HG03378 (cell line): ENCODE results near the gene NKG7.

Source experiments
- ATAC-seq: cut with Tn5 transposase; IDR thresholded peaks from one replicate; pipeline ENCODE4 v1.9.1; 2021; ENCODE audit warnings: mild to moderate bottlenecking, moderate library complexity; ENCODE audit not compliant: unreplicated experiment

The NKG7 gene

DNA sequence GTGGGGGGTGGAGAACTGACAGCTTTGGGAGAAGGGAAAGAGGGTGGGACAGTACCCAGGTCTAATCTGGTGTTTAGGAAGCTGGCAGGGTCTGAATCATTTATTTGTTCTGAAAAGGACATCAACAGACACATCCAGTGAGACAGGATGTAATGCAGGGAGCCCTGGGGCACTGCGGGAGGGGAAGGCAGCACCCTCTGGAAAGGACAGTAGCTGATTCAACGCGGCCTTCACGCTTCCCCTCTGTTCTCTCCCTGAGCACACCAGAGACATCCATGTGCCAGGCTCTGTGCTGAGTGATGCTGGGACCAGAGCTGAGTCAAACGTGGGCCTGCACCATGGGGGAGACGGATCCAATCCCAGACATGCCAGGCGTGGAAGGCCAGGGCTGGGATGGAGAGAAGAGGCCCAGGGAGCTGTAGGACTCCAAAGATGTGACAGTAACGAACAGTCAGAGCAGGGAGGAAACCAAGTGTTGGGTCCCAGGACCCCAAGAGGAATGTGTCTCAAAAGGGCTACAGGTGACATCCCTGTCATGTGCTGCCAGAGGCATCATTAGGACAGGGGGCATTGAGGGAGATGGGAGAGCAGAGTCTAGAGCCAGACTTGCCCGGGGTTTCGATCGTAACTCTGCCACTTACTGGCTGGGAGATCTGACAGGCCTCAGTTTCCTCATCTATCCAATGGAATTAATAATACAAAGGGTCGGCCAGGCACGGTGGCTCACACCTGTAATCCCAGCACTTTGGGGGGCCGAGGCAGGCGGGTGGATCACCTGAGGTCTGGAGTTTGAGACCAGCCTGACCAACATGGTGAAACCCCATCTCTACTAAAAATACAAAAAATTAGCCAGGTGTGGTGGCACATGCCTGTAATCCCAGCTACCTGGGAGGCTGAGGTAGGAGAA, 8.0 kb downstream of the NKG7 start:
- ATAC-seq, result no peak

DNA sequence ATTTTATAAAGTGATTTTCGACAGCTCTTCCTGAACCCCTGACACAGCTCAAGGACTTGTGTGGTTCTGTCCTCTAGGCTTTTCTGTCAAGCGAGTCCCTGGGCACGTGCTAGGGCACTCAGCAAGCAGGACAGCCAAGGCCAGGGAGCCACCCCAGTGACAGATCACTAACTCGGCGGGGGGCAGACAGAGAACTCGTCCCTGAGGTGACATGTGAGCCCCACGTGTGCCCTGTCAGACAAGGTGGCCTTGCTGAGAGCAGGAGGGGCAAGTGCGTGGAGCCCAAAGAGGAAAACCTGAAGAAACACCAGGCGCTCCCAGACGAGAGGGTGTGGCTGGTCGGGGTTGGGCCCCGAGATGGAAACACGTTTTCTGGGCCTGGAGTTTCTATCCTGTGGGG, 11.2 kb downstream of the NKG7 start:
- ATAC-seq, result no peak

DNA sequence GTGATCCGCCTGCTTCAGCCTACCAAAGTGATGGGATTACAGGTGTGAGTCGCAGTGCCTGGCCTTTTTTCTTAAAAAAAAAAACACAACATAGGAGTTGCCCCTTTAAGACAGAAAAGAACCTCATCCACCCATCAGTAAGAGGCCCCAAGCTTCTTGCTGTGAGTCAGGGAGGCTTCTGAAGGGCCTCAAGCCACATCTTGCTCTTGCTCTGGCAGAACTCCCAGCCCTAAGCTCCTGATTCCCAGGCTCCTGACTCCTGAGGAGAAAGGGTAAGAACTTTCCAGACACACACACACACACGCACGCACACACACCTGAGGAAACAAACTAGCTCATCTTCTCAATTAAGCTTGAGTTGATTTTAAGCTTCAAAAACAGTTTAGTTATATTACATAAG, 13.2 kb downstream of the NKG7 start:
- no peak for ATAC-seq

DNA sequence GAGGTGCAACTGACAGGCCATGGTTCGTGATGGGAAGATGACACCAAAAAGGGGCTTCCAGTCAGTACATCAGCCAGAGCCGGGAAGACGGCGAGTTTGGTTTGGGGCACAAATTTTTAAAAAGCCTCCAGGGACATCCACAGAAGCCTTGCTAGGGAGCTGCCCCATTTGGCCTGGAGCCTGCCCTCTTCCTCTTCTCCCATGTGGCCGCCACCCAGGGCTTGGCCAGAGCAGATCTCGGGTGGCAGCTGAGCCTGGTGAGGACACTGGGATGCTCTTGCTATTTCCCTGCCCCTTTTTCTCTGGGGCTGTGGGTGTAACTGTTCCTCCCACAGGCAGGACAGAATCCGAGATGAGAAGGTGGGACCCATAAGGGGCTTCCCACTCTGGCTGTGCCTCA, 14.5 kb downstream of the NKG7 start:
- ATAC-seq, result no peak

DNA sequence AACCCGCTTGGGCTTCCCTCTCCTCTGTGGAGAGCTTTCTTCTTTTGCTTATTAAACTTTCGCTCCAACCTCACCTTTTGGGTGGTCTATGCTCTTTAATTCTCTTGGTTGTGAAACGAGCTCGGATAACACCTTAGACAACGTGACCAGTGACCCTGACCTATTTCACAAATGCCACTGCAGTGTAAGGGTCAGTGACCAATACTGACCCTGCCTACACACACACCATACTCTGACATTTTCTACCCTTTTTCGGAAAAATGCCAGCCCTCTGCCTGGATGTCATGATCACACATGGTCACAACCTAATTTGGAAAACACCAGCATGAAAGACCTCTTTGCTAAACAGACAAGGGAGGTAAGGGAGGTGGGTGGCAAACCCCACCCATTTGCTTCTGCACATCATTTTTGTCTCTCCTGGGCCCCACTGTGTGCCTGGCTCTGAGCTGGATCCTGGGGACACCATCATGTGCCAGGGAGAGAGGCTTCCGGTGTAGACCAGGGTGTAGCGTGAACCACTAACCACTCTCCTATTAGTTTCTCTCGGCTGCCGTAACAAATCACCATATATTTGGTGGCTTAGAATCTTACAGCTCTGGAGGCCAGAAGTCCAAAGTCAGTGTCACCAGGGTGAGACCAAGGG, 16.2 kb downstream of the NKG7 start:
- no peak for ATAC-seq

DNA sequence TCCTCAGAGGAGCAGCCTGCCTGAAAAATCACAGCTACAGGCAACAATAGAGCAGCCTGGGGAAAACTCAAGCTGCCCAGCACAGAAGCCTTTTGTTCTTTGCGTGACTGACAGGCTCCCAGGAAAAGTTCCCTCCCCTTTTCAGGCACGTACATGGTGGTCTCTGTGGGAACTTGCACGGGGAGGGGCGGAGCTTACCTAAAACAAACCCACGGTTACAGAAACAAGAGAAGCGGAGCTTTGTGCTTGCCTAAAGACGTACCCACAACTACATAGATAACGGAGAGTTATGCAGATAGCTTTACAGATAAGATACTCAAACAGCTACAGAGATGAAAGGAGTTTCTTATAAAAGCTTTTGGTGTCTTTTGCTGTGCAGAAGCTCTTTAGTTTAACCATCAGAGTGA, 17.7 kb downstream of the NKG7 start:
- no peak for ATAC-seq

DNA sequence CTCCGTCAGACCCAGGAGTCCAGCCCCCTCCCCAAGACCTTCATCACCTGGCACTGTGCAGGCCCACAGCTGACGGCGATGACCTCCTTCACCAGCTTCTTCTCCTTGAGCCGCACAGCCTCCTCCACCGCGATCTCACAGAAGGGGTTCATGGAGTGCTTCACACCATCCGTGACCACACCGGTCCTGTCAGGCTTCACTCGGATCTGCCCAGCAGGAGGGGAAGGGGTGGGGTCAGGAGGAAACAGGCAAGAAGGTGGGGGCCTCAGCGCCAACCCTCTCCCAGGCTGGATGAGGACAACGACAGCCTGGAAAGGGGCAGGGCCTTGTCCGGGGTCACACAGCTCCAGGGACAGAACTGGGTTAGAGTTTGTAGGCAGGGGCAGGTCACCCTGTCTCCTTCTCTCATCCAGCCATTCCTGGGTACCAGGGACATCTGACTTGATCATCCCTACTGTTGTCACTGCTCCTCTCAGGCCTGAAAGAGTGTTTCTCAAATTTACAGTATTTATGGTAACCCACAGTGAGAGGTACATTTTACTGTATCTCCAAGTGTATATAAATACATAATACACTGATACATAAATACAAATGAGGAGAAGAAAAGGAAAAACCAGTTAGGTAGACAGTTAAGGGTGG, 18.2 kb downstream of the NKG7 start:
- ATAC-seq, result no peak

DNA sequence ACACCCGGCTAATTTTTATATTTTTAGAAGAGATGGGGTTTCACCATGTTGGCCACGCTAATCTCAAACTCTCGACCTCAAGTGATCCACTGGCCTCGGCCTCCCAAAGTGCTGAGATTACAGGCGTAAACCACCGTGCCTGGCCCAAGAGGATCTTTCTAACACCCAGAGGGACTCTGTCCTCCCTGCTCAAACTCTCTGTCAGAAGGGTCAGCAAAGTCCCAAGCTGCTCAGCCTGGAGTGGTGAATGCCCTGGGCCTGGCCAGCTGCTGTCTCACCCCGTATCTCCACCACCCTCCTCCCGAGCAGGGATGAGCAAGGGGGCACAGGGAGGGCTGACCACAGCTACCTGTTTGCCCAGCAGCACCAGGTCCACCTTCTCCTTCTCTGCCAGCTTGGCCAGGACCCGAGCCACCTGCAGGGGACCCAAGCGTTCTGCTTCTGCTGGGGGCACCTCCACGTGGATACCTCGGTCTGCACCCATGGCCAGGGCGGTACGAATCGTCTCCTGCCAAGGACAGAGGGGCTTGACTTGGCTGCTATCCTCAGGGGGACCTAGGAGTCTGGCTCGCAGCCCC, 19.6 kb downstream of the NKG7 start:
- no peak for ATAC-seq

DNA sequence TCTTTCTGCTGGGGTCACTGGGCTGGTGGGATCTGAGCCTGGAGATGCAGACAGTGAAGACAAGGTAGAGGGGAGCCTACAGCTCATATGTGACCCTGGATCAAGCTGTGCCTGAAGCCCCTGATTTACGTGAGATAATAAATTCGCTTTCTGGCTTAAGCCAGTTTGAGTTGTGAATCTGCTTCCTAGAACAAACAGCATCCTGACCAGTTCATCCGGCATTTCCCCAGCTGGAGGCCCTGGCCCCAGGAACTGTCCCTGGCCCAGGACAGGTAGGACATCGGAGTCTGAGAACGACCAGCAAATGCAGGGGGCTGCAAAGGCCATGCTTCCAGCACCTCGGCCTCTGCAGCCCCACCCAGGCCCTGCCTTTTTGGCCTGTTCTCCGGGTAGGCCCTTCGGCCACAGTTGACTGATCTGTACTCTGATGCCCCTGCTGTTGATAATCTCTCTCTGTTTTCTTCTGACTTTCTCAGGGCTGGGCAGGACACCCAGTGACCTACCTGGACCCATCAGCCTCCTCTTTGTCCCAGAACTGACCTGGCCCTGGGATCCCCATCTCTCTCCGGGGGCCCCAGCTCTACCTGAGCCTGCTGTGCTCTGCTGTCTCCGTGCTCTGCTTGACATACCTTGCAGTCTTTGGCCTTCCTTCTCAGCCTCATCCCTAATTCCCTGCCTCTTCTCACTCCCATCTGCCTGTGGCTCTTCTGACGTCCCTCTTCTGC, 21.0 kb downstream of the NKG7 start:
- ATAC-seq, result no peak

DNA sequence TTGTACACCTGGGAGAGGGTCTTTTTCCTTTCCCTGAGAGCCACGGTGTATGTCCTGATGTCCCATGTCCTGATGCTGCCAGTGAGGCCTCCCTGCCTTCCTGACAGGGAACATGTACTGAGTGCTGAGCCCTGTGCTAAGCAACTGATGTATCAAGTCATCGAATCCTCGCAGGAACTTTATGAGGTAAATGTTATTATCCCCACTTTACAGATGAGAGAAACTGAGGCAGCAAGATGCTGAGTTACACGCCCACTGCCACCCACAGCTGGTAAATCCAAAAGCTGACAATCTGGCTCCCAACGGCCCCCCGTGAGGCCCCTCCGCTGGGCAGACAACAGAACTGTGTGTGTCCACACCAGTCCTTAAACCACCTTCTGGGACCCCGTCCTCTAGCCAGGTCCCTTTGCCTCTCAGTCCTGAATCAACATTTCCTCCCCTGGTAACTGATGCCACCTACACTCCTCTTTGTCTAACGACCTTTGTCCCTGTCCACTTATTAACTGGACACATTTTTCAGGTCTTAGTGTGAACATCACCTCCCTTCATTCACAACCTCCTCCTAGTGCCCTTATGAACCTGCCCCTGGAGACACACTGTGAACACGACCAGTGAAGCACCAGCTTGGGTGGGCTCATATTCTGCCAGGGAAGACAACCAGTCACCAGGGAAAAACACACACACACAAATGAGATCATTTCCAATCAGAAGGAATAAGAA, 25.1 kb downstream of the NKG7 start:
- no peak for ATAC-seq

DNA sequence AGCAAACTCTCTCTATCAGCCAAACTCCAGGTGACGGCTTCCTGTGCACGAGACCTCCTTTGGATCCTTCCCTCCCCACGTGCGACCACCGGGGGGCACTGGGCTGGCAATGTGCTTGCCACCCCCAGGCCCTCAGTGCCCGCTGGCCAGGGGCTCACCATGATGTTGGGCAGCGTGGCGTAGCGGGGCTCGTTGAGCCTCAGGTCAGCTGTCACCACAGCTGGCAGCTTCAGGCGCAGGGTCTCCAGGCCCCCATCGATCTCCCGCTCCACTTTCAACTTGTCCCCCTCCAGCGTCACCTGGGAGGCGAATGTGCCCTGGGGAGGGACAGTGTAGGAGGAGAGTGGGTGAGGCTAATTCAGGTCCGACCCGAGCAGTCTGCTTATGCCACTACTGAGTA, 25.7 kb downstream of the NKG7 start:
- ATAC-seq, result no peak

DNA sequence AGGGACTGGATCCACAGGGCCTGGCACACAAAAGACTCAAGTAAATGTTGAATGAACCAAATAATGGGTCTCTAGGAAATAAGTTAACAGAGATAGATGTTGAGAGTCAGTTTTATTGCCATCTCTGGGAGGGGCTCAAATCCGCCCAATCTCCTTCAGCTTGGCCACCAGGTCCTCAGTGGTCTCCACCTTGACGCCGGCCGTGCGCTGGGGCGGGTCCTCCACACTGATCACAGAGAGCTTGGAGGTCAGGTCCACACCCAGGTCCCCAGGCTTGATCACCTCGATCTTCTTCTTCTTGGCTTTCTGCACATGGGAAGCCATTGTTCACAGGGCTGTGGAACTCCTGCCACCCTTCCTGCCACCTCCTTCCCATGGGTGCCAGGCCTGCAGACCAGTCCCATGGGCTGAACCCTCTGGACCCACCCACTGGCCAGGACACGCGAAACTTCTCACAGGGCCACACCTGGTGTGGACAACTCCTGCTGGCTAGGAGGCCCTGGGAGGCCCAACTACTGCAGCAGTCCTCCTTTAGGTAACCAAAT, 27.3 kb downstream of the NKG7 start:
- no peak for ATAC-seq

DNA sequence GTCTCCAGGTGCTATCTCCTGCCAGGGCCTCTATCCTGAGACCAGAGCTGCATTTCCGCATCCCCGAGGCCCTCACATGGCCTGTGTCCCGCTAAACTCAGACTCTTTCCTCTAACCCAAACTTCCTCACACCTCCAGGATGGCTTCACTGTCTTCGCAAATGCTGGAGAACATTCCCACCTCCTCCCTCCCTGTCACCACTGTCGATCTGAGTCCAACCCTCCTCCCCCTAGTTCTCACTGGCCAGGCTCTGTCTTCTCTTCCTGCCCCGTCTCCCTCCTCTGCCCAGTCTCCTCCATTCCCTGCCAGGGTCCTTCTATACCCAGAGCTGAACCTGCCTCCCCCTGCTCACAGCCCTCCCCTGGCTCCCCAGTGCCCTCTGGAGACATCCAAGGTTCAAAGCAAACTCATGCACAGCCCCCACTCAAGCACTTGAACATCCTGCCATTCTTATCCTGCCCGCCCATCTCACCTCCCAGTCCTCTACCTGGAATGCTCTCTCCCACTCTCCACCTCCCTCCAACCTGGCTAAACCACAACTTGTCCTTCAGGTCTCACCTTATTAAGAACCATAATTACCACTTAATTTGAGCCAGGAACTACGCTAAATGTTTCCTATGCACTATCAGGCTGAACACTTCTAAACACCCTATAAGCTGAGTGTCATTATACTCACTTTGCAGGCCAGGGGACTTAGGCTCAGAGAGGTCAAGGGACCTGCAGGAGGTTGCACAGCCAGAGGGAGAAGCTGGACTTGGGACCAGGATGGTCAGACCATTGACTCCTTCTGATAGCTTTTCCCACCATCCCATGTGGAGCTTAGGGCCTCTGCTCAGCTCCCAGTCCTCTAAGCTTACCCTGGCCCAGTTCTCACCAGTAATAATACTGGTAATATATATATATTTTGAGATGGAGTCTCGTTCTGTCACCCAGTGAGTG, 29.6 kb downstream of the NKG7 start:
- ATAC-seq, result no peak

DNA sequence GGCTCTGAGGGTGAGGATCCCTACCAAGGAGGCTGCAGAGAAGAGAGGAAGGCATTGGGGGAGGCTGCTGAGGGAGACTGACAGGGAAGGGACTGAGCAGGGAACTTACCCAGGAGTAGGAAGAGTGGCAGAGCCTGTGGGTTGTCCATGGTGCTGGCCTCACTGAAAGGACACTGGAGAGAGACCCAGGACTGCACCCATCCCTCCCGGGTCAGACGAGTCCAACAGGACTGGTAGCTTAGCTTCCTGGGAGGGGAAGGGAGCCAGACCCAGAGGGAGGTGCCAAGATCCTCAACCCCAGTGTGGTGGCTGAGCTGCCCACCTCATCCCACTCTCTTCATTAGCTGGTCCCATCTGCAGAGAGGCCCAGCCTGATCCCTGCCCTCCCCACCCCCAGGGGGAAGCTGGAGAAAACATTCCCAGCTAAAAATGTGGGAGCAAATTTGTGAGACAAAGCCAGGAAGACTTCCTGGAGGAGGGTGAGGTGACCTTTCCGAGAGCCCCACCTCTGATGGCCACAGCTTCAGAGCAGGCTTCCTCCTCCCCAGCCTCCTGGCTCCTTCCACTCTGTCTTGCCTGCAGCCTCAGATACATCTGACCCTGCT, 30.4 kb downstream of the NKG7 start, which contains the start of gene VSIG10L:
Gene VSIG10L, minus strand, starts transcription at position 164 of the 605 bp plus-strand sequence. Its CDS starts 15 bp downstream, at position 149.
- no peak for ATAC-seq

DNA sequence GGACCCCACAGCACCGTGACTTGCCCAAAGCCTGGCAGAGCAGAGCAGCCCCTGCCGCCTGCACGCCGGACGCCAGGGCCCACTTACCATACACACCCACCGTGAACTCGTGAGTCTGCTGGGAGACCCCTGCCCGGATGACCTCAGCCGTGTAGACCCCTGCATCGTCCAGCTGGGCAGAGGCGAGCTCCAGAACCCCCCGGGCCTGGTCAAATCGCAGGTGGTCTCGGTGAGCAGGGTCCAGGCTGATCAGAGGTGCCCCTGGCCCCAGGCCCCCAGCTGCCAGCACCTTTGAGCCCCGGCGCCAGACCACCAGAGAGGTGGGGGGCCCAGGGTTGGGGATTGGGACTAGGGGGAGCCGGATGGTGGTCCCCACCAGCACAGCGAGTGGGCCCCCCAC, 31.4 kb downstream of the NKG7 start:
- ATAC-seq, result no peak

DNA sequence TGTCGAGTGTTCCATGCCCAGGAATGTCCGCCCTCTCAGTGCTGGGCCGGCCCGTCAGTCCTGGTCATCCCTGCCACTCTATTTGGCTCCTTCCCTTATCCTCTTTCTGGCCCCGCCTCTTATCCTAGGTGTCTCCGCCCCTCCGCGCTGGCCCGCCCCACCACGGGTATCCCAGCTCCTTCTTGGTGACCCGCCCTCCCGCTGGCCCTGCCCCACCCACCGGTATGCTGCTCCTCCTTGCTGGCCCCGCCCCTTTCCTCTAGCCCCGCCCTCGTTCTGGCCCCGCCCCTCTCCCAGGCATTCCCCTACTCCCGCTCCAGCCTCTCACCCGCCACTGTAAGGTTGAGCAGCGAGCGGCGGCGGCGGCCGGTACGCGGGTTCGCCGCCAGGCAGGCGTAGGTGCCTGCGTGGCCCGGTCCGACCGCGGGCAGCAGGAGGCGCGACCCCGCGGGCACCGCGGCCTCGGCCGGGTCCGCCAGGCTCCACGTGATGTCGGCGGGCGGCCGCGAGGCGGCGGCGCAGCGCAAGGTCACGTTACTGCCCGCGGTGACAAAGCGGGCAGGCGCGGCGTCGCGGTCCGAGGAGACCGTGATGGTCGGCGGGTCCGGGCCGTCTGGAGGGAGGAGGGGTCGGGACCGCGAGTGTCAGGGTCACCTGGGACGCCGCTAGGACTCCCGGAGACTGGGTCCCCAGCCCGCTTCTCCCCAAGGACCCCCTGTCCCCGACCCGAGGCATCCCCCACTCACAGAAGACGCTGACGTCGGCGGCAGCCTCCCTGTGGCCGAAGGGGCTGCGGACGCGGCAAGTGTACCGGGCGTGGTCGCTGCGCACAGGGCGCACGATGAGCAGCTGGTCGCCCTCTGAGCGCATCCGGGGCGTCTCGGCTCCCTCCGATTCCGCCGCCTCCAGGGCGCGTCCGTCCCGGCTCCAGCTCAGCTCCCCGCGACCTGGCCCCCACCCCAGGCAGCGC, 32.5 kb downstream of the NKG7 start:
- ATAC-seq, result no peak

DNA sequence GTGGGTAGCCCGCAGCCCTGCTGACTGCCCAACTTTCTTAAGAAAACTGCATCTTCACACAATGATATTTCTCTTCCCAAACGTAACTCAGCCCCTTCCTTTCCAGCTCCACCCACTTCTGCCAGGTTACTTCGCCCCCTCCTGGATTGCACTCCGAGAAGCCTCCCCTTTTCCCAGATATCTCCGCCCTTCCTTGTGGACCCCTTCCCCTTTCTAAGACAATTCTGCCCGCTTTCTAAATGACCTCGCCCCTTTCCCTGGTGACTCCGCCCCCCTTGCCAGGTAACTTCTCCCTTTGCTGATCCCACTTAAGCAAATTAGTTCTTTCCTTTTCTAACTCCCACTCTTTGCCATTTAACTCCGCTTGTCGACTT, 33.2 kb downstream of the NKG7 start:
- no peak for ATAC-seq
